Progenitor cell of endocrine pancreas (in vitro differentiated cells): Measurements from ENCODE around the gene ITGA8. TPM values are rescaled to one million over a fixed set of nuclear protein-coding genes. Genes with fewer than 3 reads are reported as not detected.

Experiments used
- DNase-seq: peaks from one replicate; pipeline ENCODE4 v3.0.0; 2021; ENCODE audit warnings: low spot score; ENCODE audit not compliant: unreplicated experiment
- H3K27ac Mint-ChIP-seq: 2 replicates; pipeline ENCODE4 v1.8.0; 2021; ENCODE audit warnings: mild to moderate bottlenecking, moderate library complexity, mixed read lengths
- H3K27me3 Mint-ChIP-seq: 2 replicates; pipeline ENCODE4 v1.8.0; 2021; ENCODE audit warnings: mixed read lengths
- H3K36me3 Mint-ChIP-seq: 2 replicates; pipeline ENCODE4 v1.8.0; 2022; ENCODE audit warnings: mixed read lengths; ENCODE audit not compliant: insufficient read depth
- H3K4me1 Mint-ChIP-seq: 2 replicates; pipeline ENCODE4 v1.8.0; 2021; ENCODE audit warnings: low read depth, mixed read lengths
- H3K4me3 Mint-ChIP-seq: 2 replicates; pipeline ENCODE4 v1.8.0; 2021; ENCODE audit warnings: low read depth, mild to moderate bottlenecking, moderate library complexity, mixed read lengths
- H3K9me3 Mint-ChIP-seq: 2 replicates; pipeline ENCODE4 v1.8.0; 2021; ENCODE audit warnings: low read depth, mixed read lengths
- CTCF ChIP-seq: fragments of 200-600 bp; sonication (generic); IDR thresholded peaks from one replicate; pipeline ENCODE4 v1.5.0; 2021; ENCODE audit warnings: antibody characterized with exemption, mild to moderate bottlenecking; ENCODE audit not compliant: unreplicated experiment
- total RNA-seq: library from RNA; stranded (reverse); gene quantifications from 2 replicates; pipeline ENCODE4 v1.2.1, GENCODE V29; 2021

The ITGA8 gene
- total RNA-seq, 1 donor from 2014 or later = not detected

- no peaks in the 10 kb centered on the region for H3K4me1 Mint-ChIP-seq
- H3K27me3 Mint-ChIP-seq = peaks cover 10% of the 10 kb centered on the region
- no peaks in the 10 kb centered on the region for H3K36me3 Mint-ChIP-seq
- peaks cover 3% of the 10 kb centered on the region for H3K9me3 Mint-ChIP-seq
- no peak overlapping the region for H3K4me3 Mint-ChIP-seq
- no peak for TF ChIP-seq CTCF
- no peak for DNase-seq
- H3K27ac Mint-ChIP-seq = no peak overlapping the region
Measured at GRCh38 chr10:15737656-15738055, 17.9 kb upstream of the ITGA8 start.

DNA sequence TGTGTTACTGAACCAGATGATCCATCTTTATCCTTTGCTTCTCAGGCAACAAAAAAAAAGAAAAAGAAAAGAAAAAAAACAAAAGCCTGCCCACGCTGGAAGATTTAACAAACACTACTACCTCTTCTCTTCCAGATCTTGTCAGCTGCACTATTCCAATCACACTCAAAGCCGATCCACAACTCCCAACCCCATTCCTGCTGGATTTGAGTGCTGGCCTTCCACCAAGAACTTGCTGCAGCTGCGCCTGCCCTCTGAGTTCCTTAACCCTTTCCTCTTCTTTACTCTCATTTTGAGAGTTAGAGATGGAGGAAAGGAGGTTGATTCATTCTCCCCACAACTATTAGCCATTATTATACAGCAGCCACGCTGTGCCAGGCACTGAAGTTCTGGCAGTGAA is 16.0 kb upstream of the ITGA8 start:
- H3K27ac Mint-ChIP-seq = no peak overlapping the region
- no peak for TF ChIP-seq CTCF
- no peaks in the 10 kb centered on the region for H3K36me3 Mint-ChIP-seq

GRCh38 chr10:15730341-15730740 is 10.6 kb upstream of the ITGA8 start:
- H3K4me1 Mint-ChIP-seq = no peaks in the 10 kb centered on the region
- H3K27me3 Mint-ChIP-seq = no peaks in the 10 kb centered on the region
- TF ChIP-seq CTCF = no peak
- H3K27ac Mint-ChIP-seq = no peak overlapping the region
- no peaks in the 10 kb centered on the region for H3K36me3 Mint-ChIP-seq
- peaks cover 3% of the 10 kb centered on the region for H3K9me3 Mint-ChIP-seq
- DNase-seq = no peak
- no peak overlapping the region for H3K4me3 Mint-ChIP-seq

More for the DNA sequence above, 16.0 kb upstream of the ITGA8 start:
- no peak overlapping the region for H3K4me3 Mint-ChIP-seq
- H3K27me3 Mint-ChIP-seq = peaks cover 6% of the 10 kb centered on the region
- no peaks in the 10 kb centered on the region for H3K4me1 Mint-ChIP-seq
- H3K9me3 Mint-ChIP-seq = peaks cover 3% of the 10 kb centered on the region
- DNase-seq = no peak

DNA sequence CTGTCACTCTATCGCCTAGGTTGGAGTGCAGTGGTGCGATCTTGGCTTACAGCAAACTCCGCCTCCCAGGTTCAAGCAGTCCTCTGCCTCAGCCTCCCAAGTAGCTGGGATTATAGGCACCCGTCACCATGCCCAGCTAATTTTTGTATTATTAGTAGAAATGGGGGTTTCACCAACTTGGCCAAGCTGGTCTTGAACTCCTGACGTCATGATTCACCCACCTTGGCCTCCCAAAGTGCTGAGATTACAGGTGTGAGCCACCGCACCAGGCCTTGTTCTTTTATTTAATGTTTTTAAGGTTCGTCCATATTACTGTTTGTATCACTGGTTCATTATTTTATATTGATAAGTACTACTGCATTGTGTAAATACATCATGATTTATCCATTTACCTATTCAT is 10.2 kb upstream of the ITGA8 start:
- H3K36me3 Mint-ChIP-seq = no peaks in the 10 kb centered on the region
- no peak overlapping the region for H3K27ac Mint-ChIP-seq
- no peak overlapping the region for H3K4me3 Mint-ChIP-seq
- no peak for TF ChIP-seq CTCF
- H3K9me3 Mint-ChIP-seq = peaks cover 3% of the 10 kb centered on the region
- H3K4me1 Mint-ChIP-seq = no peaks in the 10 kb centered on the region
- no peaks in the 10 kb centered on the region for H3K27me3 Mint-ChIP-seq
- DNase-seq = no peak

- H3K36me3 Mint-ChIP-seq = no peaks in the 10 kb centered on the region
- H3K27ac Mint-ChIP-seq = no peak overlapping the region
- no peaks in the 10 kb centered on the region for H3K9me3 Mint-ChIP-seq
Measured at GRCh38 chr10:15726042-15726441, 6.3 kb upstream of the ITGA8 start.

More at GRCh38 chr10:15726042-15726441, 6.3 kb upstream of the ITGA8 start:
- Mint-ChIP-seq H3K27me3 (peaks cover 25% of the 10 kb centered on the region), H3K4me1 (no peaks in the 10 kb centered on the region), H3K4me3 (no peak overlapping the region)
- DNase-seq = no peak
- no peak for TF ChIP-seq CTCF
